GM15510 (cell line): Measurements from ENCODE around the gene MAB21L2.

Source experiments
- POLR2A ChIP-seq: IDR thresholded peaks from 3 replicates; pipeline ENCODE4 v1.6.1; 2011; ENCODE audit warnings: borderline replicate concordance; ENCODE audit not compliant: insufficient read length; ENCODE audit errors: extremely low read depth

Gene MAB21L2

DNA sequence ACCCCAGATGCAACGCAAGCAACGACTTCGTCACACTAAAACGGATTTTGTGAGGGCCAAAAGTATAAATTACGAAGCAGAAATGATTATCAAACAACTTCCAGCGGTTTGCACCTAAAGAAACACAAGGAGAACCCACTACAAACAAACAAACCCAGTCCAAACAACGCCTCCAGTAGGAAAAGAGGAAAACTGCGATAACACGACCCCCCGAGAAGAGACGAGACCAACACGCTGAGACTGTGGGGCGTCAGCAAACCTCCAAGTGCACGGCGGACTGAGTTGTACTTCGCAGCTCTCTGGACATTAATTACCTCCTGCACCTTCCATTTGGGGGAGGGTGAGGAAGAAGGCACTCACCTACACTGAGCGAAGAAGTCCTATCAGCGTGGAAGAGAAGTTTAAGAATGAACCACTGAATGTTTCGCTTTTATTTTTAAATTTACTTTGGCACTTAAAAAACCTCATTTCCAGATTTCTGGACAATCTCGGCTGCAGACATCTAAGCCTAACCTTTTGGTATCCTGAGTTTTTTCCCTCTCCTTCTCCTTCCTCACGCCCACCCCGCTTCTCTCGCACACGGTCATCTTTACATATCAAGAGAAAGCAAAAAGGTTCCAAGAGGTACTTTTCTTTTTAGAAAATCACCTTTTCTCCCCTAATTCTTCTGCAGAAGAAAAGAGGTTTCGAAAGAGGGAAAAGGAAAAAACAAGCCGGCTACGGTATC, at the start of gene MAB21L2:
MAB21L2 (plus strand) TSS at position 6 of the 727 bp plus-strand sequence. CDS start 879 bp downstream, outside the sequence.
- TF ChIP-seq POLR2A: no peak

DNA sequence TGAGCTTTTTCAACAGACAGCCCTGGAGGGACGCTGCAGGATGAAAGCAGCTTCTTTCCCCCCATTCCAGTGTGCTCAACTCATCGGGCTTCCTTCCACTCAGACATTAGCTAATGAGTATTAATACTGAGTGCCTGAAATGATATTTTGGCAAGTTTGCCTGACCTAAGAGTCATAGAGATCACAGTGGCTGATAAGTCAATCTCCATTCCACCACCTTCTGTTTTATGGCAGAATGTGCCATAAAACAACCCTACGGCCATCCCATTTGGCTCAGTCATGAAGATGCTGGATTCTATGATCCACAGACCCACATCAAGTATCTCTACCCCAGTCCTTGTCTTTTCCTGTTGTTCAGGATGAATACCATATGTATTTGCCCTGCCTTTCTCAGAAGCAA, 48.3 kb upstream of the MAB21L2 start:
- TF ChIP-seq POLR2A: no peak

DNA sequence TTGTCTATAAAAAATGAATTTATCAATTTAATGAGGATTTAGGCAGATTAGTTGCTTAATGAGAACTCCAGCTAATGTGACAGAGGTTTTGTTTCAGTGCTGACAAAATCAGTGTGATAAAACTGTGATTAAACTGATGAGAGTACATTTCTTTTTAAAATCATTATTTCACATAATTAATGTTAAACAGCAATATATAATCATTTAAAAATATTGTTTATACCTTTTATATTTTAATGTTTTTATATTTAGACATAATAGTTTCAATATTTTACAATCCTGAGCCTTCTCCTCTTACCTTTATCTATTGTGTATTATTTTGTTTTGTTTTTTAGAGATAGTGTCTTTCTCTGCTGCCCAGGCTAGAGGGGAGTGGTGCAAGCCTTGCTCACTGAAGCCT, 47.1 kb upstream of the MAB21L2 start:
- no peak for TF ChIP-seq POLR2A

DNA sequence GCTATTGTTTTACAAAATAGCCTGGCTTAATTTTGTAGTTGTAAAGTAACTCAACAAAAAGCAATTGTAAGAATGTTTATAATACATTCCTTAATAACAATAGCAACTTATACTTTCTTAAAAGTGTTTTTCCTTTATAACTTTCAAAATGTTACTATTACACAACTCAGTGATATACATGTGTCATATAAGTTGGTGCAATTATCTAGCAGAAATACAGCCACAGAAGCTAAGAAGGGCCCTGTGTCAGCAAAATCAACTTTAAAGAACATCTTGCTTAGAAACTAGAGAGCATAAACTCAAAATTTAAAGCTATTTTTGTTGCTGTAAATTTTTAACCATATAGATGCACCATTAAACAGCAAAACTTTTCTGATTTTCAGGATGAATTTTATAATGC, 41.4 kb upstream of the MAB21L2 start:
- no peak for TF ChIP-seq POLR2A

DNA sequence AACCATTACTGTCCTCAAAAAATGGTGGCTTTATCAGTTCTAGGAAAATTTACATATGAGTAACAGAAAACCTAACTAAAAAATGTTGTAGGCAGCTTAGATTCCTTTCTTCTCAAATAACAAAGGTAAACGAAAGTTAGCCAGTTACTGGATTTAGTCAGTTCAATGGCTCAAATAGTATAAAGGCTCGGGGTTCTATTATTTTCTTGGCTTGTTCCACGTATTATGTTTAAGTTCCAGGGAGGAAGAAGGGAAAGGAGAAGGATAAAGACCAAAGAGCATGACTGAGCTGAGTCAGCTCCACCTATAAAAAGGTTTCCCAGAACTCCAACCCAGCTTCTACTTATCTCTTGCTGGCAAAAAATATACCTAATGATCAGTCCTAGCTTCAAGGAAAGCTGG, 41.0 kb upstream of the MAB21L2 start:
- TF ChIP-seq POLR2A: no peak

DNA sequence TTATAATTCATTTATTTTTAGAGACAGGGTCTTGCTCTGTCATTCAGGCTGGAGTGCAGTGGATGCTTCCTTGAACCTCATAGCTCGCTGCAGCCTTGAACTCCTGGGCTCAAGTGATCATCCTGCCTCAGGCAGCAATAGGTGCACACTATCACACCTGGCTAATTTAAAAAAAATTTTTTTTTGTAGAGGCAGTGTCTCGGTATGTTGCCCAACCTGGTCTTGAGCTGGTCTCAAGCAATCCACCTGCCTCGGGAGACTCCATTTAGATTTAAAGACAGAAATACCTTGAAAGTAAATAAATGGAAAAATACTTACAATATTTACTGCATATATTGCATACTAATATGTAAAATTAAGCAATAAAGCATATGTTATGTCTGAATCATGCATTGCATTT, 40.3 kb upstream of the MAB21L2 start:
- TF ChIP-seq POLR2A: no peak

DNA sequence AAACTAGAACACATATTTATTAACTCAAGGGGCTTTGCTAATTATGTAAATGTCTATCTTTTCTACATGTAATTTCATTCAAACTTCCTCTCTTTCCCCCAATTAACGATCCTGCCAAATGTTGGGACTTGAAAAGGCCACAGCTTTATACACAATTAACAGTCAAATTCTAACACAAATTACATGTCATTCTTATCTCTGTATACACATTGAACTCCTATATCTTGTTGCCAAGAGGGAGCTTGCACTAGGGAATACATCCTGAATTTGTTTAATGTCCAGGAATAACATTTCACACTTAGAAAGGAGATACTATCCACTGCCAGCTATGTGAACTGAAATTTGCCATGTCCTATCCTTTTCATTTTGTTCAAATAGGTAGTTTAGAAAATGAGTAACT, 38.9 kb upstream of the MAB21L2 start:
- TF ChIP-seq POLR2A: no peak

DNA sequence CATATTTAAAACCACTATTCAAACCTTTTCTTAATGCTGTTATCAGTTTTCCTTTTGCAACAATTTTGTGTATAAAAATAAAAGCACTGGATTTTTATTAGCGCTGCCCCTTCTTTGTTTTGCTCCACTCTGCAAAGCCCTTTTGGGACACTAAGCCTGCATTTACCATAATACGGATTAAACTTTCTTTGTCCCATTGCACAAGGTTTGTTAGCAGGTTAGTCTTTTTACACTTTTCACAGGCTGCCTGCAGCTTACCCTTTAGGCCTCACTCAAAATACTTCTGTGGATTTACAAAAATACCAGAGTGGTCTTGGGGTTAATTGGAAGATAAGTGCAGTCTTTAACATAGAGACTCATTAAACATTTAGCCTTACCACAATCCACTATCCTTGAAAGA, 35.7 kb upstream of the MAB21L2 start:
- no peak for TF ChIP-seq POLR2A

DNA sequence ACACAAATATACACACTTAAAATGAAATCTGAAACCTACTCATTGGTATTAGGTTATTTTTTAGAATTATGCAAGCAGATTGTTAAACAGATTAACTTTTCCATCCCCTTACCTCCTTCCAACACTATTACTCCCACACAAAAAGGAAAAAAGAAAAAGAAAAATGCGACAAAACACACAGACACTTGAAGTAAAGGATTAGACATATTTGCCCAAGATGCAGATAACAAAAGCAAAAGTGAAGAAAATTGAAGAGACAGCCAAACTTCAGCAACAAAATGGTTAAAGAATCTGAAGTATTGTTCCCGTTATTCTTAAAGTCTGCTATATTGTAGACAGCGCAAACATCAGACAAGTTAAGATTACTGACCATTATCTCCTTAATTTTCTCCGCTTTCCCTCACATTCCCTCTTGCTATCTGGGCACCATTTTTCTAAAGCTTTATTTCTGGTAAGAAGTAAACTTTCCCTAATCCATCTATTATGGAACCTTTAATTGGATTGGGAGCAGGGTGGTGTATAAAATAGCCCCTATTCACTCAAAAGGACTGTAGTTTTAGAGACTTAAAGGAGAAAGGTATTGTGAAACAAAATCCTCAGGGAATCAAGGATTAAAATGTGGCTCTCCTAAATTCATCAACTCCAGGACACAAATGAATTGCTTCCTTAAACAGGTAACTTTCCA, 34.7 kb upstream of the MAB21L2 start:
- no peak for TF ChIP-seq POLR2A

DNA sequence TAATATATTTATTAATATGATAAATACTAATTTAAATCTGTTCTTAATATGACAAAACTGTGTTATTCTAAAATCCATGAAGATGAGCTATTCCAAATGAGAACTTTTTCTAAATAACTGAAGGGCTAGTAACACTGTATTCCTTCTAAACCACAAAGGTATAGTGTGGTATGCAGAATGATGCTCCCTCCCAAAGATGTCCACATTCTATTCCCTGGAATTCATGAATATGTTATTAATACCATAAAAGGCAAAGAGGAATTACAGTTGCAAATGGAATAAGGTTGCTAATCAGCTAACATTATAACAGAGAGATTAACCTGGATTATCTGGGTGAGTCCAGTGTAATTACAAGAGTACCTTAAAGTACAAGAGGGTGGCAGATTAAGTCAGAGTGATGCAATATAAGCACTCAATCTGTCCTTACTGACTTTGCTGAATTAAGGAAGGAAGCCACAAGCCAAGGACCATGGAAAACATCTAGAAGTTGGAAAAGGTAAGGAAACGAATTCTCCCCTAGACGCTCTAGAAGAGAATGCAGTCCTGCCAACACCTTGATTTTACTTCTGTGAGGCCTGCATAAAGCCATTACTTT, 20.7 kb upstream of the MAB21L2 start:
- no peak for TF ChIP-seq POLR2A

DNA sequence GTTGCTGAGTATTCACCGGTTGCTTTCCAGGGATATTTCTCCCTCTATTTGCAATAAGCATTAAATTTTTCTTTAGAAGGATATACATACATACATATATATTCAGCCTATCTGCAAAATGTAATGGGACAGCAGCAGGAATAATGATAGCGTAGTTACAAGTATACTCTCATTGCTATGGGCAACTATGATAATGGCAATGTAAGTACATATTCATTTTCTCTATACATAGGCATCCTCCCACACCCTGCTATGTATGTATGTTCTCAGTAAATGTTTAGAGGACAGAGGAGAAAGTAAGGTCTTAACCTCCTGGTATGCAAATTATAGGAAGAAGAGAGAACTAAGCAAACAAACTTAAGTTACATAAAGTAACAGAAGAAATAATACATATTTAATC, 19.7 kb upstream of the MAB21L2 start:
- TF ChIP-seq POLR2A: no peak

DNA sequence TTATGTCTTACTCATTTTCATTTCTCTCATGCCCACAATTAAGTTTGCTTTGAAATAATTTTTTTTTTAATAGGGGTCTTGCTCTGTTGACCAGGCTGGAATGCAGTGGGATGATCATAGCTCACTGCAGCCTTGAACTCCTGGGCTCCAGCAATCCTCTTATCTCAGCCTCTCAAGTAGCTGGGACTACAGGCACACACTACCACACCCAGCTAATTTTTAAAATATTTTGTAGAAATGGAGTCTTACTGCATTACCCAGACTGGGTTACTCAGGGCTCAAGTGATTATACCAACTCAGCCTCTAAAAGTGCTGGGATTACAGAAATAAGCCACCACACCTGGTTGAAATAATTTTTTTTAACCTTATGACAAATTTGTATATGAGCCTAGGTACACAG, 19.2 kb upstream of the MAB21L2 start:
- no peak for TF ChIP-seq POLR2A

DNA sequence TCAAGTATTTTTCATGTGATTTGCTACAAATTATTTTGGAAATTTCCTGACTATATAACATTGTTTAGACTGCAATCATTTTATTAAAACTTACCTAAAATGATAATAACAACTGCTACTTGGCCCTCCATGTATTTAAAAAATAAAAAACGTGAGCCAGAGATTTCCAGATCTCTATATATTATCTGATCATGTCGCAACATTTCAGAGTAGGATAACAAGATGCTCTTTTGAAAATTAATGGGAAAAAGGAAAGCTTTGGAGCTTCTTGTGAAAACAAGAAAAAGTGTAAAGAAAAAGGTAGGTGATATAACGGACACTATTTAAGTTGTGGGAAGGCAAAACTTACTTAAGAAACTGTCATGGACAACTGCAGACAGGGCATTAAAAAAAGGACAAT, 14.9 kb upstream of the MAB21L2 start:
- TF ChIP-seq POLR2A: no peak

DNA sequence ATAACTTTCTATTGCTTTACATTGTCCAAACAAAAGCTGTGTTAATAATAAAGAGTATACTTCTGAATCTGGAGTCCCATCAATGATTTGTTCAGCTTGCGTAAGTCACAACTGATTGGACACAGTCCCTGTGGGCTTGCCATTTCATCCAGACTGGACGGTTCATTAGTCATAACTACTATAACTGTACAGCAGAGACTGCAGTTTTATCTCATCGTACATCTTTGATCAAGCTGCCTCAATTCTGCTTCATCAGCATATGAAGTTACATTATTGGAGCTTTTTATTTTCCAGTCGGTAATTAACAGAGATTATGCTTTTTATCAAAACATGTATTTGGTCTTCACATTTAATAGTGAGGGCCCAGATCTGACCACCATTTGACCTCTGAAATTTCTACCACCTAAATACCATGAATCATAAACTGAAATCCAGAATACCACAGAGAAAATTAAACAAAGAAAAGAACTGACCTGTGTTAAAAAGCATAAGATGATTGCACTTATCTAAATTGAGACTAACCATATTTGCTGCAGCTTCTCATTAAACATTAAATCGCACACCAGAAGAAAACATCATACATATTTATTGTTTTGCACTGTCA, 12.5 kb upstream of the MAB21L2 start:
- TF ChIP-seq POLR2A: no peak

DNA sequence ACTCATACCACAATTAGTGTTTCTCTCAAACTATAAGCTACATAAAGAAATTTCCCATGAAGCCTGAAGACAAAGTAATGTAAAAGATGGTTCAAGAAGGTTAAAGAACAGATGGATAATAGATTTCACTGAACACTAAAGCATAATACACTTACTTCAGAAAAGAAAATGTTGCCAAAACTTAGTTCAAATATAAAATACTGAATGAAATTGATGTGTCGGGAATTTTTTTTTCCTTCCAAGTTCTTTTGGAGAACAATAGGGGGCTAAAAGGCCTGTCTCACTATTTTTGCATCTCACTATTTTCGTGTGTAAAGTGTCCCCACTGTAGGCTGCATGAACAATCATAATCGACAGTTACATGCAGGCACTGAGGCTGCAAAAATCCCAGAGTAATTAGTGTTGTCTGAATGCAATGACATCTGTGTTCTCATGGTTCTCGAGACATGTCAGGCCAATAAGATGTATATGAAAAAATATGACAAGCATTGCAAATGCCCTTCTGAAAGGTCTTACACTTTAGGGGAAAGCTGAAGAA, 11.9 kb upstream of the MAB21L2 start:
- no peak for TF ChIP-seq POLR2A
